Fibroblast of the aortic adventitia (primary cell): ENCODE data around the gene CXCR4. TPM values are rescaled to one million over a fixed set of nuclear protein-coding genes. Genes with fewer than 3 reads are reported as not detected.

Experiments used
- DNase-seq: peaks from one replicate; pipeline ENCODE4 v3.0.0-alpha.2; 2010; ENCODE audit warnings: low read depth
- H3K4me3 ChIP-seq: 2 replicates; pipeline ENCODE4 v1.5.1; 2011; ENCODE audit warnings: low read depth, mild to moderate bottlenecking, control low read depth, low read length, moderate library complexity
- total RNA-seq: library from RNA; depleted of rRNA; stranded (reverse); fragments of >200 nt; gene quantifications from 2 replicates; pipeline ENCODE4 v1.2.3, GENCODE V29; 2012; ENCODE audit warnings: low replicate concordance
- TF ChIP-seq, protein P1 (sequence below): IDR thresholded peaks from 2 replicates; pipeline ENCODE4 v1.5.1; 2011; ENCODE audit warnings: mild to moderate bottlenecking, low read length, control low read depth, inconsistent platforms; ENCODE audit not compliant: insufficient read depth

The CXCR4 gene
- total RNA-seq, 1 donor, result 0.27 TPM

DNA sequence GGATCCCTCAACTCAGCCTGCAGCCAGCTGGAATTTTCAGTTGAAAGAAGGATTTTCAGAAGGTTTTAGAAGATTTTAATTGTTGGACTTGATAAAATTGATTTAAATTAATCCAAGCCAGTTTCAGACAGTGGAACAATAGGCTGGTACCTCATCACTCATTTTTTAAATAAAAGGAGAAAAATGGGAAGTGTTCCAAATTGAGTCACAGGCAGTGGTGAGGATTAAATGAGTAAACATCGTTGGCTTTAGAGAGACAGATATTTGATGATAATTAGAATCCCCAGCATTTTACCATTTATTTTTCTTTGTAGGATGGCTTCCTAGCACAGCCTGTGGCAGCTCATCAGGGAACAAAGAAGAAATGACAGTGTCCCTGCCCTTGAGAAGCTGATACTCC is 7.4 kb downstream of the CXCR4 start:
- TF ChIP-seq, protein P1, sequence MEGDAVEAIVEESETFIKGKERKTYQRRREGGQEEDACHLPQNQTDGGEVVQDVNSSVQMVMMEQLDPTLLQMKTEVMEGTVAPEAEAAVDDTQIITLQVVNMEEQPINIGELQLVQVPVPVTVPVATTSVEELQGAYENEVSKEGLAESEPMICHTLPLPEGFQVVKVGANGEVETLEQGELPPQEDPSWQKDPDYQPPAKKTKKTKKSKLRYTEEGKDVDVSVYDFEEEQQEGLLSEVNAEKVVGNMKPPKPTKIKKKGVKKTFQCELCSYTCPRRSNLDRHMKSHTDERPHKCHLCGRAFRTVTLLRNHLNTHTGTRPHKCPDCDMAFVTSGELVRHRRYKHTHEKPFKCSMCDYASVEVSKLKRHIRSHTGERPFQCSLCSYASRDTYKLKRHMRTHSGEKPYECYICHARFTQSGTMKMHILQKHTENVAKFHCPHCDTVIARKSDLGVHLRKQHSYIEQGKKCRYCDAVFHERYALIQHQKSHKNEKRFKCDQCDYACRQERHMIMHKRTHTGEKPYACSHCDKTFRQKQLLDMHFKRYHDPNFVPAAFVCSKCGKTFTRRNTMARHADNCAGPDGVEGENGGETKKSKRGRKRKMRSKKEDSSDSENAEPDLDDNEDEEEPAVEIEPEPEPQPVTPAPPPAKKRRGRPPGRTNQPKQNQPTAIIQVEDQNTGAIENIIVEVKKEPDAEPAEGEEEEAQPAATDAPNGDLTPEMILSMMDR, result no peak
- no peak overlapping the region for H3K4me3 ChIP-seq
- no peak for DNase-seq

GRCh38 chr2:136108463-136108862 is 9.5 kb downstream of the CXCR4 start:
- no peak for DNase-seq
- no peak overlapping the region for H3K4me3 ChIP-seq
- TF ChIP-seq, protein P1, result no peak

DNA sequence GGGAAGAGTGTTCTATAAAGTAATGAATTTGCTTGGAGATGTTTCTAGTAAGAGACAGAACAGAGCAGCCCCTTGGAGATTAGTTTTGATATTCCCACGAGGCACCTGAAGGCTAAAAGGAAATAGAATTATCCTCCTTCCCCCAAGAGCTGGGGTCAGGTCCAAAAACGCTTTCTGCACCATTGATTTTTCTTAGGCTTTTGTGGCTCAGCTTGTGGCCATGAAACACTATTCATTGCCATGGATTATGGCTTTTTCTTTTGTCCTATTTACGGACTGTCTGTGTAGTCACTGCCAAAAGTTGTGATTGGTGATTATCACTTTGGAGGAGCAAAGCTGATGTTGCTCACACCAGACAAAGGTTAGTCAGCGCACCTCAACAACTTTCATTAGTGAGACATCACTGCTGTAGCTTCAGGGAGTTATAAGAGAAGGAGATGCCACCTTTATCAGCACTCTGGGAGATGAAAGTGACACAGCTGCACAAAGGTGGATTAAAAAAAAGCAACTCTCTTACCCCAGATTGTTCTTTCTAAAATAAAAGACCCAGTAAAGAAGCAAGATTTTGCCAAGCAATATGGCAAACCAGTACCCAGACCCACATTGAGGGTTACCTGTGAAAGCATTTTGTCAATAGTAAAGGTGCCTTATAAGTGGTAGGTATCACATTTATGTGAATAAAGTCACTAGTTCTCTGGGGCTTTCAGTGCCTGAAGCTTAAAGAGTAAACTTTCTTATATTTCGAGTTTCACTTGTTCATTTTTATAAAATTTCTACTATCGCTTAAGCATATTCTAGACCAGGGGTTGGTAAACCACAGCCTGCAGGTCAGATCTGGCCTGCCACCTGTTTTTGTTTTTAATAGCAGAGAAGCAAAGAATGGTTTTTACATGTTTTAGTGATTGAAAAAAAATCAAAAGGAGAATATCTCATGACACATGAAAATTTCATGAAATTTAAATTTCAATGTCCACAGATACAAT is 10.6 kb downstream of the CXCR4 start:
- DNase-seq, result no peak
- no peak overlapping the region for H3K4me3 ChIP-seq
- TF ChIP-seq, protein P1, result no peak

- no peak overlapping the region for H3K4me3 ChIP-seq
- TF ChIP-seq, protein P1, result no peak
- DNase-seq, result no peak
Measured at GRCh38 chr2:136106505-136106904, 11.4 kb downstream of the CXCR4 start.

DNA sequence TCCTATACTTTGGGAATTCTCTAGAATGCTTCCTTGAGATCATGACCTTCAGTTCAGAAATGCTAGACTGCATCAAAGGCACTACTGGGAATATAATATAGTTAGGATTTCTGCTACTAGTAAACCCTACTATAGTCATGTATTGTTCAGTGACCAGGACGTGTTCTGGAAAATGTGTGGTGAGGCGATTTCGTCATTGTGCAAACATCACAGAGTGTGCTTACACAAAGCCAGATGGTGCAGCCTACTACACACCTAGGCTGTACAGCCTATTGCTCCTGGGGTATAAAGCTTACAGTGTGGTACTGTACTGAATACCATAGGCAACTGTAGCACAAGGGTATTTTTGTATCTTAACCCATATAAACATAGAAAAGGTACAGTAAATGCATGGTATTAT is 13.0 kb downstream of the CXCR4 start:
- H3K4me3 ChIP-seq, result no peak overlapping the region
- DNase-seq, result no peak
- TF ChIP-seq, protein P1, result no peak

GRCh38 chr2:136101042-136101441 is 16.9 kb downstream of the CXCR4 start:
- DNase-seq, result no peak
- TF ChIP-seq, protein P1, result no peak
- no peak overlapping the region for H3K4me3 ChIP-seq
